Stimulated activated CD8-positive, alpha-beta memory T cell treated with anti-CD3 and anti-CD28 coated beads, Interleukin-4, amount 100 ng/mL, for 1 hour (primary cell): ENCODE measurements around the gene TMEM40.
"Not testable (repeated sequence)": the region's sequence is repeated elsewhere in the genome, so short reads cannot be mapped to it uniquely, and the experiment has no call there.

Source experiments
- DNase-seq, 2 donors: peaks; one replicate each; pipeline ENCODE4 v3.0.0-alpha.2; 2020; ENCODE audit warnings: low read depth in 2 of 2, low spot score in 1 of 2

TMEM40 gene, protein sequence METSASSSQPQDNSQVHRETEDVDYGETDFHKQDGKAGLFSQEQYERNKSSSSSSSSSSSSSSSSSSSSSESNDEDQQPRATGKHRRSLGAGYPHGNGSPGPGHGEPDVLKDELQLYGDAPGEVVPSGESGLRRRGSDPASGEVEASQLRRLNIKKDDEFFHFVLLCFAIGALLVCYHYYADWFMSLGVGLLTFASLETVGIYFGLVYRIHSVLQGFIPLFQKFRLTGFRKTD

GRCh38 chr3:12759097-12759679, at the start of gene TMEM40:
TSS of gene TMEM40 (minus strand) at chr3:12759259. CDS start at chr3:12749832, 9,427 bp downstream.
- DNase-seq = no peak

DNA sequence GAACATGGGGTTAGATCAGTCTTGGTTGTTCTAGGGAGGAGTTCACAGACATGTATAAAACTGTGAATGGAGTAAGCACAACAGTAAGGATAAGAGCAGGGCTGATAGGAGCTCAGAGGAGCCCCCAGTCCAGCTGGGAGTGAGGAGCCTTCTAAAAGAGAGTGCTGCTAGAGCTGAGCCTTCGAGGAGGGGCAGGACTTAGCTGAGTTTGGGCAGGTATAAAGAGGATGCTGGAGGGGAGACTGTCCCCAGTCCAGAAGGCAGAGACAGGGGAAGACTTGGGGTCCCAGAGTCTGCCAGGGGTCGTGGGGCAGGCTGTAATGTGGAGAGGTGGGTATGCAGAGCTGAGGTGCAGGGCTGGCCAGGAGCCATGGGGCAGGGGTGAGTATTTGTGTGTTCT, 49.5 kb upstream of the TMEM40 start:
- DNase-seq = no peak

DNA sequence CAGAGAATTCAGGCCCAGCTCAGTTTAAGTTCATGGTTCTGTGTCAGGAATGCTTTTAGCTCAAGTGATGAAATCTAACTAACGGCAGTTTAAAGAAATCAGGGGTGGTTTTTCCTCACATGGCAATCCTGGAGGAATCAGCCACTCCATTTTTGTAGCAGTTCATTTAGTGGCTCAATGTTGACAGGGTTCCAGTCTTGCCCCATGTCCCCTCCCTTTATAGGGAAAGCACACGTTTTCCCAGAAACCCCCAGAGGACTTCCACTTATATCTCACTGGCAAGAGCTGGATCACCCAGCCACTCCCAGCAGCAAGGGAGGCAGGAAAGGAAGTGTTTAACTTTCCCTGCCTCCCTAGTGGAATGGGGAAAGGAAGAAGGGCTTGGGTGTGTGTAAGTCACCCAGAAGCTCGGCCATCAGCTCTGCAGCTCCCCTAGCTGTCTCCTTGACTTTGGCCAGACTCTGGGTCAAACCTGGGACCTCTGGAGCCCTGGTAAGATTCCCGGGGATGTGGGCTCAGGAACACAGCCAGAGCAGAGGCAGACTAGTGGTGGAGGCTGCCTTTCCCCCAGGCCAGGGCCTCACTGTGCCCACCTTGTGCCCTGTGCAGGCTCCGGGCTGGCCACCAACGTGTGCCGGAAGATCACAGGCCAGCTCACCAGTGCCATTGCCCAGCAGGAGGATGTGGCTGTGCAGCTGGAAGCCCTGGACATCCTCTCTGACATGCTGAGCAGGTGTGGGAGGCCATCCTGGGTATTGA, 48.7 kb upstream of the TMEM40 start:
- DNase-seq = no peak

DNA sequence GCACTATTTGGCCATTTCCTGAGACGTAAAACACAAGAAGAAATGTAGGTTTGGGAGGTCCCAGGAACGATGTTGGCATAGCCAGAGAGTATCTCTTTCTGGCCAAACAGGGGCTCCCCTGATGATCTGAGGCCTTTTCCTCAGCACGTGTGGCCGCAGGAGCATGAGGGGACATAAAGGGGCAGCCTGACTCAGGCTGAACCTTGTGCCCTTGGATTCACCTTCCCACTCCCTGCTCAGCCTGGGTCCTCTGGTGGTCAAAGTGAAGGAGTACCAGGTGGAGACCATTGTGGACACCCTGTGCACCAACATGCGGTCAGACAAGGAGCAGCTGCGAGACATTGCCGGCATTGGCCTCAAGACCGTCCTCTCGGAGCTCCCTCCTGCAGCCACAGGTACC, 48.0 kb upstream of the TMEM40 start:
- DNase-seq = no peak

- DNase-seq = no peak
Observed at GRCh38 chr3:12803371-12803770, 44.3 kb upstream of the TMEM40 start.

GRCh38 chr3:12799525-12800440, 40.7 kb upstream of the TMEM40 start:
- no peak for DNase-seq

- no peak for DNase-seq
Observed at GRCh38 chr3:12798559-12799179, 39.6 kb upstream of the TMEM40 start.

DNA sequence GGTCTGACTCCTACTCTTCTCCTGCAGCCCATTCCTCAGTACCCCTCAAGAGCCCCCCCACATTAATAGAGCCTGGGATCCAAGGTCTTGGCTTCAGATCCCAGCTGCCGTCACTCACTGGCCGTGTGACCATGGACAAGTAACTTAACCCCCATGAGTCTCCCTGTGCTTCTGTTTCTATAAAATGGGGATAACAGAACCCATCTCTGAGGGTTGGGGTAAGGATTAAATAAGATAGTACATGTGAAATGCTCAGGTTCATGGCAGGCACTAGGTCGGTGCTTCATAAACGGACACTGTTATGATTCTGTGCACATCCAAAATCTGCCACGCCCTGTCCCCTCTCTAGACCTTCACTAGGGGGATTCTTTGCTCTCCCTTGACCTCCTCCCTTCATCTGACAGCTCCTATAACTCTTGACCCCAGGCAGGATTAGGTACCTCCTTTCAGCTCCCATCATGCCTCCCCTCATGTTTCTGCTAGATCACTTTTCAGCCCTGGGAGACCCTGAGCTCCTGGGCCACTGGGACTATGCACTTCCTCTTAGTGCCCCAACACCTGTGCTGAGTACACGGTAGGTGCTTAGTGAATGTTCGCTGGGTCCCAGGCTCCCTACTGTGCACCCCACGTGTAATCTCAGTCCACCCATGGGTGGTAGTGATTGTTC, 39.0 kb upstream of the TMEM40 start:
- no peak for DNase-seq

GRCh38 chr3:12797124-12797891, 38.2 kb upstream of the TMEM40 start:
- no peak for DNase-seq

DNA sequence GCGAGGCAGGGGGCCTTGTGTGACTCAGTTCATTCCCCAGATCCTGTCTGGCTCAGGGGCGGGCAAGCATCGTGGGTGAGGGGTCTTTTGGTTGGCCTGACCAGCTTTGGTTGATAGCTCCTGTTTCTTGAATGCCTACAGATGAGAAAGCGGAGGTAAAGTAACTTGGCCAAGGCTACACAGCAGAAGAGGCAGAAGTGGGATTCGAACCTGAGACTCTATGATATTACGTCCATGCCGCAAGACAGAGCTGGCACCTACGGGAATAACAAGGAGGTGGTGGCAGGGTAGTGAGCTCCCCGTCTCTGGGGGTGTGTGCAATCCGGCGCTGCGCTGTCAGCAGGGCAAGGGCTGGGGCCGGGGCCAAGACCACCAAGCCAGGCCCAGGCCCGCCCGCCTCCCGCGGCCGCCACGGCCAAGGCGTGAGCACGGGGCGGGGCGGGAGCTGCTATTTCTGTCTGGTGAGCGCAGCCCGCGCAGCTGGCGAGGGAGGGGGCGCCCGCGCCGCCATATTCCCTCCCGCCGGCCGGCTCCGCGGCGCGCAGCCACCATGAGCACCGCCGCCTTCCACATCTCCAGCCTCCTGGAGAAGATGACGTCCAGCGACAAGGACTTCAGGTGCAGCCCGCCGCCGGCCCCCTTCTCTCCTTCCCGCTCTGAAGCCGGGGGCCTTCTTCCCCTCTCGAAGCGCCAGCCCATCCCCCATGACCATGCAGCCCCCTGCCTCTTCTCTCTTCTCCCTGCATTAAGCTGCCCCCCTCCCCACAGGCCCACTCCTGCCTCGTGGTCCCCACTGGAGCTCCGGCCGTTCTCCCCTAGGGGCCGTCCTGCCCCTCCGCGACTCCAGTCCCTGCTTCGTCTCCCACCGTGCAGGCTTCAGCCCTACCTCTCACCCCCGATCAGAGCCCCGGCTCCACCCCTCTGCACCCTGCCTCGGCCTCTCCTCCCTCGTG, 37.4 kb upstream of the TMEM40 start, which contains the start of gene CAND2:
TSS of gene CAND2 (plus strand) at position 510 of the 953 bp plus-strand sequence. CDS start at position 551, 41 bp downstream.
- no peak for DNase-seq

DNA sequence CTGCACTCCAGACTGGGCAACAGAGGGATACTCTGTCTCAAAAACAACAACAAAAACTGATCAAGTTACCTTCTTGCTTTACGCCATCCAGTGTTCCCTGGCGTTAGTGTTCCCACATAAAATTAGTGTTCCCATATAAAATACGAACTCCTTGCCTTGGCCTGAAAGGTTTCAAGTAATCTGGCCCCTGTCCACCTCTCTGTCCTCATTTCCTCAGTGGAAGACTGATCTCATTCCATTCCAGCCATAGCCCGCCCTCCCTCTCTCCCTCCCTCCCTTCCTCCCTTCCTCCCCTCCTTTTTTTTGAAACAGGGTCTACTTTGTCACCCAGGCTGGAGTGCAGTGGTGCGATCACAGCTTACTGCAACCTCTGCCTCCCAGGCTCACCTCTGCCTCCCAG, 34.6 kb upstream of the TMEM40 start:
- no peak for DNase-seq

- DNase-seq = no peak
Observed at GRCh38 chr3:12791430-12791829, 32.4 kb upstream of the TMEM40 start.

GRCh38 chr3:12787967-12788690, 29.1 kb upstream of the TMEM40 start:
- not testable (repeated sequence) for DNase-seq

DNA sequence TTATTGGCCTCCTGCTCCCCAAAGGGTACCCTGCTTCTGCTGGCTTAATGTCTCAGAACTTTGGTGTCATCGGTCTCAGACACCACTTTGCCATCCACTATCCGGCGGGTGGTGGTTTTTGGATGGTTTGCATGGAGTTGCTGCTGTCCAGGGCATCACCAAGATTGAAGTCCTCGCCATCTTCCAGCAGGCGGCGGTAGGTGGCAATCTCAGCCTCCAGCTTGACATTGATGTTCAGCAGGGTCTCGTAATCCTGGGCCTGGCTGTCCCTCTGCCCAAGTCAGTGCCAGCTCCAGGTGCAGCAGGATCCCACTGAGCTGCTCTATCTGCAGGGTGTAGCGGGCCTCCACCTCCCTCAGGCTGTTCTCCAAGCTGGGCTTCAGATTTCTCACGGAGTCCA, 28.3 kb upstream of the TMEM40 start:
- DNase-seq = peak; percentile 25 to 36

DNA sequence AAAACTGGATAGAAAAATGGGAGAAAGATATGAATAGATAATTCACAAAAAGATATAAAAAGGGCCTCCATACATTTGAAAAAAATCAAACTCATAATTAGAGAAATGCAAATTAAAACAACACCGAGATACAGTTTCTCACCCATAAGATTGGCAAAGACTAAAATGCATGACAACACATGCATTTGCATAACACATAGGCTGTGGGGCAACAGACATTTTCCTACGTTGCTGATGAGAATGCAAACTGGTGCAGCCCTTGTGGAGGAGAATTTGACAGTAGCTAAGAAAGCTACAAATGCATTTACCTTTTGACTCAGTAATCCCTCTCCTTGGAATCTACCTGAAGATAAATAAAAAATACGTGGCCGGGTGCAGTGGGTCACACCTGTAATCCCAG, 26.0 kb upstream of the TMEM40 start:
- DNase-seq = no peak

- no peak for DNase-seq
Observed at GRCh38 chr3:12782172-12782815, 23.2 kb upstream of the TMEM40 start.

GRCh38 chr3:12780751-12781150, 21.7 kb upstream of the TMEM40 start:
- DNase-seq = no peak
